Measurements from ENCODE around the gene CHRDL1. TPM values are rescaled to one million over a fixed set of nuclear protein-coding genes. Genes with fewer than 3 reads are reported as not detected.

CHRDL1 gene
- polyA plus RNA-seq, 1 donor from 2014 or later = 2.0 TPM

GRCh38 chrX:110732266-110732665, 63.4 kb downstream of the CHRDL1 start:
- no peaks in the 10 kb centered on the region for H3K27me3 ChIP-seq (ENCODE audit: insufficient read depth, low read depth, low read length)
- no peaks in the 10 kb centered on the region for H3K9me3 ChIP-seq (ENCODE audit: low read length)
- H3K4me3 ChIP-seq (ENCODE audit: low read length) = no peak overlapping the region
- no peaks in the 10 kb centered on the region for H3K36me3 ChIP-seq (ENCODE audit: insufficient read depth, low read length)
- H3K79me2 ChIP-seq (replicated peaks; ENCODE audit: insufficient read depth, low read length) = no peaks in the 10 kb centered on the region
- no peaks in the 10 kb centered on the region for H4K20me1 ChIP-seq (ENCODE audit: insufficient read depth)
- H3K4me2 ChIP-seq (ENCODE audit: low read length) = no peak overlapping the region
- H2AFZ ChIP-seq (ENCODE audit: low read depth, low read length) = no peak overlapping the region
- H3K9ac ChIP-seq (ENCODE audit: low read length) = no peak overlapping the region
- no peaks in the 10 kb centered on the region for H3K9me2 ChIP-seq (ENCODE audit: insufficient read depth, low read length)
- no peaks in the 10 kb centered on the region for H3F3A ChIP-seq (ENCODE audit: insufficient read depth, low read length, poor library complexity, severe bottlenecking)
- TF ChIP-seq CTCF (IDR thresholded peaks at IDR 0.05; ENCODE audit: poor library complexity, severe bottlenecking) (no peak), MXI1 (conservative IDR thresholded peaks at IDR 0.05; ENCODE audit: poor library complexity, severe bottlenecking) (no peak), POLR2AphosphoS5 (IDR thresholded peaks at IDR 0.05) (no peak), EZH2 (IDR thresholded peaks at IDR 0.05; ENCODE audit: borderline replicate concordance, insufficient read depth, low read length, poor library complexity, severe bottlenecking) (no peak), REST (IDR thresholded peaks at IDR 0.05; ENCODE audit: borderline replicate concordance) (no peak), EP300 (conservative IDR thresholded peaks at IDR 0.05; ENCODE audit: poor library complexity, severe bottlenecking) (no peak), RAD21 (conservative IDR thresholded peaks at IDR 0.05) (no peak), SMC3 (conservative IDR thresholded peaks at IDR 0.05; ENCODE audit: poor library complexity) (no peak), TAF1 (IDR thresholded peaks at IDR 0.05; ENCODE audit: low read depth) (no peak)
- no peak overlapping the region for H3K27ac ChIP-seq (ENCODE audit: low read length)

- no peaks in the 10 kb centered on the region for H3K27me3 ChIP-seq (ENCODE audit: insufficient read depth, low read depth, low read length)
- no peak overlapping the region for H3K27ac ChIP-seq (ENCODE audit: low read length)
- no peak overlapping the region for H3K4me3 ChIP-seq (ENCODE audit: low read length)
- H3K9me2 ChIP-seq (ENCODE audit: insufficient read depth, low read length) = no peaks in the 10 kb centered on the region
- no peaks in the 10 kb centered on the region for H3K79me2 ChIP-seq (replicated peaks; ENCODE audit: insufficient read depth, low read length)
- no peaks in the 10 kb centered on the region for H3F3A ChIP-seq (ENCODE audit: insufficient read depth, low read length, poor library complexity, severe bottlenecking)
- H3K9ac ChIP-seq (ENCODE audit: low read length) = no peak overlapping the region
- H2AFZ ChIP-seq (ENCODE audit: low read depth, low read length) = no peak overlapping the region
- H3K36me3 ChIP-seq (ENCODE audit: insufficient read depth, low read length) = no peaks in the 10 kb centered on the region
- H3K9me3 ChIP-seq (ENCODE audit: low read length) = no peaks in the 10 kb centered on the region
- TF ChIP-seq RAD21 (conservative IDR thresholded peaks at IDR 0.05) (no peak), MXI1 (conservative IDR thresholded peaks at IDR 0.05; ENCODE audit: poor library complexity, severe bottlenecking) (no peak), EP300 (conservative IDR thresholded peaks at IDR 0.05; ENCODE audit: poor library complexity, severe bottlenecking) (no peak), REST (IDR thresholded peaks at IDR 0.05; ENCODE audit: borderline replicate concordance) (no peak), EZH2 (IDR thresholded peaks at IDR 0.05; ENCODE audit: borderline replicate concordance, insufficient read depth, low read length, poor library complexity, severe bottlenecking) (no peak), TAF1 (IDR thresholded peaks at IDR 0.05; ENCODE audit: low read depth) (no peak), CTCF (IDR thresholded peaks at IDR 0.05; ENCODE audit: poor library complexity, severe bottlenecking) (no peak), POLR2AphosphoS5 (IDR thresholded peaks at IDR 0.05) (no peak), SMC3 (conservative IDR thresholded peaks at IDR 0.05; ENCODE audit: poor library complexity) (no peak)
- no peak overlapping the region for H3K4me2 ChIP-seq (ENCODE audit: low read length)
- H4K20me1 ChIP-seq (ENCODE audit: insufficient read depth) = no peaks in the 10 kb centered on the region
Observed at GRCh38 chrX:110723844-110724243, 71.8 kb downstream of the CHRDL1 start.

Data from neural cell (in vitro differentiated cells).